HEK293 (cell line): Measurements from ENCODE around the gene OR2V1.

Experiments used
- CTCF ChIA-PET: fragments of 350-600 bp; formaldehyde crosslinking; extraction: SDS; loops from one replicate; lab custom pipeline; 2021; ENCODE audit warnings: antibody characterized with exemption; lab: Yijun Ruan, JAX
- POLR2A ChIA-PET: fragments of 300-600 bp; formaldehyde crosslinking; extraction: SDS; loops from one replicate; lab custom pipeline; 2020; ENCODE audit warnings: antibody characterized with exemption, inconsistent platforms; lab: Yijun Ruan, JAX
- H3K27ac ChIP-seq: fragments of 200-500 bp; sonication (Bioruptor generic); 2 replicates; pipeline ENCODE4 v1.5.1; 2014; ENCODE audit warnings: low read depth, low read length, control low read depth, inconsistent platforms; ENCODE audit errors: extremely low read depth
- H3K36me3 ChIP-seq, 2 experiments: fragments of 200-500 bp in 1 of 2; sonication (Bioruptor generic) in 1 of 2; 1 replicate in 1 of 2; 2 replicates in 1 of 2; pipeline ENCODE4 v1.5.1; 2014 to 2017; ENCODE audit warnings: inconsistent platforms in 2 of 2, low read length in 2 of 2; ENCODE audit not compliant: control insufficient read depth in 2 of 2, insufficient read depth in 1 of 2
- H3K4me1 ChIP-seq: fragments of 200-500 bp; sonication (Bioruptor generic); 2 replicates; pipeline ENCODE4 v1.5.1; 2014; ENCODE audit warnings: mild to moderate bottlenecking, low read length, inconsistent platforms; ENCODE audit not compliant: control insufficient read depth, insufficient read depth
- H3K4me3 ChIP-seq: 2 replicates; pipeline ENCODE4 v1.5.1; 2011; ENCODE audit warnings: low read depth, mild to moderate bottlenecking, control low read depth, low read length, moderate library complexity
- H3K9me3 ChIP-seq: fragments of 200-500 bp; sonication (Bioruptor generic); 2 replicates; pipeline ENCODE4 v1.5.1; 2014; ENCODE audit warnings: low read depth, low read length, inconsistent platforms; ENCODE audit not compliant: control insufficient read depth, insufficient read depth
- BCL11A ChIP-seq: fragments of 450-650 bp; formaldehyde crosslinking; IDR thresholded peaks from 2 replicates; pipeline ENCODE4 v1.5.1; 2016; ENCODE audit warnings: low read depth, missing biosample characterization, missing genetic modification characterization
- BCL11B ChIP-seq: fragments of 450-650 bp; formaldehyde crosslinking; IDR thresholded peaks from 2 replicates; pipeline ENCODE4 v1.5.1; 2016; ENCODE audit warnings: low read depth, missing biosample characterization, missing genetic modification characterization
- GLI4 ChIP-seq: fragments of 450-650 bp; formaldehyde crosslinking; IDR thresholded peaks from 2 replicates; pipeline ENCODE4 v1.5.1; 2016; ENCODE audit warnings: missing biosample characterization, missing genetic modification characterization
- PBX3 ChIP-seq: sonication (generic); formaldehyde crosslinking; IDR thresholded peaks from 2 replicates; pipeline ENCODE4 v1.8.1; 2022; ENCODE audit warnings: mild to moderate bottlenecking, moderate library complexity, missing genetic modification reagents
- PRDM1 ChIP-seq: fragments of 450-650 bp; formaldehyde crosslinking; IDR thresholded peaks from 2 replicates; pipeline ENCODE4; 2016; ENCODE audit warnings: missing biosample characterization, missing genetic modification characterization
- PRDM2 ChIP-seq: fragments of 450-650 bp; formaldehyde crosslinking; IDR thresholded peaks from 2 replicates; pipeline ENCODE4 v1.5.1; 2016; ENCODE audit warnings: missing biosample characterization, missing genetic modification characterization, borderline replicate concordance
- REST ChIP-seq: fragments of 450-650 bp; formaldehyde crosslinking; IDR thresholded peaks from 2 replicates; pipeline ENCODE4 v1.5.1; 2016; ENCODE audit warnings: missing biosample characterization, missing genetic modification characterization
- ZBTB20 ChIP-seq: fragments of 450-650 bp; formaldehyde crosslinking; IDR thresholded peaks from 2 replicates; pipeline ENCODE4 v1.5.1; 2016; ENCODE audit warnings: missing biosample characterization, missing genetic modification characterization
- ZFP37 ChIP-seq: fragments of 450-650 bp; formaldehyde crosslinking; IDR thresholded peaks from 2 replicates; pipeline ENCODE4 v1.5.1; 2016; ENCODE audit warnings: missing biosample characterization, missing genetic modification characterization
- ZNF10 ChIP-seq: fragments of 450-650 bp; formaldehyde crosslinking; IDR thresholded peaks from 2 replicates; pipeline ENCODE4 v1.5.1; 2017; ENCODE audit warnings: missing biosample characterization, missing genetic modification characterization
- ZNF133 ChIP-seq: fragments of 450-650 bp; formaldehyde crosslinking; IDR thresholded peaks from 2 replicates; pipeline ENCODE4 v1.5.1; 2016; ENCODE audit warnings: missing biosample characterization, missing genetic modification characterization
- ZNF157 ChIP-seq: fragments of 450-650 bp; formaldehyde crosslinking; IDR thresholded peaks from 2 replicates; pipeline ENCODE4 v1.5.1; 2016; ENCODE audit warnings: missing biosample characterization, missing genetic modification characterization
- ZNF335 ChIP-seq: fragments of 450-650 bp; formaldehyde crosslinking; conservative IDR thresholded peaks from 2 replicates; pipeline ENCODE4 v1.5.1; 2016; ENCODE audit warnings: missing biosample characterization, missing genetic modification characterization
- ZNF394 ChIP-seq: fragments of 450-650 bp; formaldehyde crosslinking; IDR thresholded peaks from 2 replicates; pipeline ENCODE4 v1.5.1; 2016; ENCODE audit warnings: missing biosample characterization, missing genetic modification characterization, mild to moderate bottlenecking, moderate library complexity, borderline replicate concordance
- ZNF426 ChIP-seq: fragments of 450-650 bp; formaldehyde crosslinking; IDR thresholded peaks from 2 replicates; pipeline ENCODE4 v1.5.1; 2017; ENCODE audit warnings: missing biosample characterization, missing genetic modification characterization, mild to moderate bottlenecking, inconsistent platforms, moderate library complexity
- ZNF488 ChIP-seq: fragments of 450-650 bp; formaldehyde crosslinking; IDR thresholded peaks from 2 replicates; pipeline ENCODE4 v1.5.1; 2016; ENCODE audit warnings: missing biosample characterization, missing genetic modification characterization
- ZNF785 ChIP-seq: fragments of 450-650 bp; formaldehyde crosslinking; IDR thresholded peaks from 2 replicates; pipeline ENCODE4 v1.5.1; 2016; ENCODE audit warnings: missing biosample characterization, missing genetic modification characterization
- TF ChIP-seq, protein P1 (sequence below): fragments of 450-650 bp; formaldehyde crosslinking; IDR thresholded peaks from 2 replicates; pipeline ENCODE4 v1.5.1; 2016; ENCODE audit warnings: missing biosample characterization, missing genetic modification characterization
- TF ChIP-seq, protein P2 (sequence below): fragments of 450-650 bp; formaldehyde crosslinking; IDR thresholded peaks from 2 replicates; pipeline ENCODE4 v1.5.1; 2017; ENCODE audit warnings: missing biosample characterization, missing genetic modification characterization

OR2V1 gene

DNA sequence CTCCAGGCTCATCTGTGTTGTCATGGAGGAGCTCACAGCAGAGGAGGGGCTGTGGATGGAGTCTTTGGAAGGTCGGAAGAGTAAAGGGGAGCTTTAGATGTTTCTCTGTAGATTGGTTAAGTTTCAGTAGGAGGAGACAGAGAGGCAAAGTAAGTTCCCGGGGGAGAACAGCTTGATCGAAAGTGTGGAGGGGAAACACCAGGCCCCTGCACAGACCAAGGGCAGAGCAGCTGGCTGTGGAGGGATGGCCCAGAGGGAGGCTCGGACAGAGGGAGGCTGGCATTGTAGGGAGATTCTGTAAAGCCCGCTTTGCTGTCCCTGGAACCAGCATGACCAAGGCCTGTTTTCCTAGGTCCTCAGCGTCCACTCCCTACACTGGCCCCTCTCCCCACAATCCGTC is 11.1 kb upstream of the OR2V1 start (continued):
- TF ChIP-seq PRDM2 (no peak), PBX3 (CRISPR knock-in tag) (no peak), GLI4 (no peak), ZNF785 (tag by site-specific recombination) (no peak), ZNF394 (tag by site-specific recombination) (no peak), BCL11B (tag by site-specific recombination) (no peak), ZNF488 (no peak), ZFP37 (tag by site-specific recombination) (no peak)
- TF ChIP-seq, protein P1, sequence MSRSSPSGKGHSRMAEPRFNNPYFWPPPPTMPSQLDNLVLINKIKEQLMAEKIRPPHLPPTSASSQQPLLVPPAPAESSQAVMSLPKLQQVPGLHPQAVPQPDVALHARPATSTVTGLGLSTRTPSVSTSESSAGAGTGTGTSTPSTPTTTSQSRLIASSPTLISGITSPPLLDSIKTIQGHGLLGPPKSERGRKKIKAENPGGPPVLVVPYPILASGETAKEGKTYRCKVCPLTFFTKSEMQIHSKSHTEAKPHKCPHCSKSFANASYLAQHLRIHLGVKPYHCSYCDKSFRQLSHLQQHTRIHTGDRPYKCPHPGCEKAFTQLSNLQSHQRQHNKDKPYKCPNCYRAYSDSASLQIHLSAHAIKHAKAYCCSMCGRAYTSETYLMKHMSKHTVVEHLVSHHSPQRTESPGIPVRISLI: no peak

GRCh38 chr5:181140766-181141165 is 9.8 kb upstream of the OR2V1 start:
- ChIA-PET POLR2A (no interaction called here), CTCF (interaction anchor here (0.7 kb wide), 1 partner anchor 18 kb away, joined by 3 read pairs; no protein-coding TSS in a partner anchor)
- no peaks in the 10 kb centered on the region for H3K4me1 ChIP-seq
- no peaks in the 10 kb centered on the region for H3K36me3 ChIP-seq
- no peak overlapping the region for H3K4me3 ChIP-seq
- H3K9me3 ChIP-seq: no peaks in the 10 kb centered on the region
- H3K27ac ChIP-seq: no peak overlapping the region
- TF ChIP-seq ZNF426 (tag by site-specific recombination) (no peak), BCL11A (no peak), ZNF157 (tag by site-specific recombination) (no peak), ZBTB20 (tag by site-specific recombination) (no peak), ZNF10 (tag by site-specific recombination) (no peak), ZNF335 (tag by site-specific recombination) (no peak), ZNF133 (no peak), PRDM1 (tag by site-specific recombination) (no peak), REST (tag by site-specific recombination) (no peak)
- TF ChIP-seq, protein P2, sequence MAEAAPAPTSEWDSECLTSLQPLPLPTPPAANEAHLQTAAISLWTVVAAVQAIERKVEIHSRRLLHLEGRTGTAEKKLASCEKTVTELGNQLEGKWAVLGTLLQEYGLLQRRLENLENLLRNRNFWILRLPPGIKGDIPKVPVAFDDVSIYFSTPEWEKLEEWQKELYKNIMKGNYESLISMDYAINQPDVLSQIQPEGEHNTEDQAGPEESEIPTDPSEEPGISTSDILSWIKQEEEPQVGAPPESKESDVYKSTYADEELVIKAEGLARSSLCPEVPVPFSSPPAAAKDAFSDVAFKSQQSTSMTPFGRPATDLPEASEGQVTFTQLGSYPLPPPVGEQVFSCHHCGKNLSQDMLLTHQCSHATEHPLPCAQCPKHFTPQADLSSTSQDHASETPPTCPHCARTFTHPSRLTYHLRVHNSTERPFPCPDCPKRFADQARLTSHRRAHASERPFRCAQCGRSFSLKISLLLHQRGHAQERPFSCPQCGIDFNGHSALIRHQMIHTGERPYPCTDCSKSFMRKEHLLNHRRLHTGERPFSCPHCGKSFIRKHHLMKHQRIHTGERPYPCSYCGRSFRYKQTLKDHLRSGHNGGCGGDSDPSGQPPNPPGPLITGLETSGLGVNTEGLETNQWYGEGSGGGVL (tag by site-specific recombination): no peak
- TF ChIP-seq, all 188 proteins: peak for 0
